ENCODE data around the gene THSD4.

The THSD4 gene

GRCh38 chr15:71443538-71443937 lies 328.3 kb downstream of the THSD4 start:
- DNase-seq: no peak

- DNase-seq: no peak
Observed at GRCh38 chr15:71444032-71444810, 328.9 kb downstream of the THSD4 start.

- DNase-seq: no peak
Observed at GRCh38 chr15:71444866-71445590, 329.8 kb downstream of the THSD4 start.

GRCh38 chr15:71447328-71448250 lies 332.3 kb downstream of the THSD4 start:
- DNase-seq: no peak

- no peak for DNase-seq
Observed at GRCh38 chr15:71448688-71449114, 333.4 kb downstream of the THSD4 start.

GRCh38 chr15:71449363-71449762 lies 334.1 kb downstream of the THSD4 start:
- no peak for DNase-seq

- DNase-seq: no peak
Observed at GRCh38 chr15:71449956-71450355, 334.7 kb downstream of the THSD4 start.

GRCh38 chr15:71451130-71451529 lies 335.9 kb downstream of the THSD4 start:
- DNase-seq: no peak

- no peak for DNase-seq
Observed at GRCh38 chr15:71452893-71453292, 337.6 kb downstream of the THSD4 start.

- no peak for DNase-seq
Observed at GRCh38 chr15:71454462-71454996, 339.3 kb downstream of the THSD4 start.

- DNase-seq: no peak
Observed at GRCh38 chr15:71455107-71455506, 339.8 kb downstream of the THSD4 start.

GRCh38 chr15:71455878-71456277 lies 340.6 kb downstream of the THSD4 start:
- DNase-seq: no peak

- DNase-seq: no peak
Observed at GRCh38 chr15:71456362-71456761, 341.1 kb downstream of the THSD4 start.

GRCh38 chr15:71456811-71457210 lies 341.5 kb downstream of the THSD4 start:
- no peak for DNase-seq

- no peak for DNase-seq
Observed at GRCh38 chr15:71458089-71458660, 342.9 kb downstream of the THSD4 start.

- no peak for DNase-seq
Observed at GRCh38 chr15:71461748-71462147, 346.5 kb downstream of the THSD4 start.

- DNase-seq: no peak
Observed at GRCh38 chr15:71462638-71463037, 347.4 kb downstream of the THSD4 start.

- no peak for DNase-seq
Observed at GRCh38 chr15:71463156-71463665, 347.9 kb downstream of the THSD4 start.

- no peak for DNase-seq
Observed at GRCh38 chr15:71465131-71465955, 350.1 kb downstream of the THSD4 start.

GRCh38 chr15:71468715-71469114 lies 353.4 kb downstream of the THSD4 start:
- DNase-seq: no peak

GRCh38 chr15:71469413-71469812 lies 354.1 kb downstream of the THSD4 start:
- DNase-seq: no peak

Measured in activated CD4-positive, alpha-beta T cell treated with anti-CD3 and anti-CD28 coated beads for 1 hour (primary cell).